CD4-positive, alpha-beta T cell treated with Interleukin-4 for 1 hour (primary cell): ENCODE measurements around the gene PIGBOS1.
A peak's percentile ranks its signal among the peaks of the same experiment; 100 is the strongest.
"Not testable (repeated sequence)": the region's sequence is repeated elsewhere in the genome, so short reads cannot be mapped to it uniquely, and the experiment has no call there.

Source experiments
- DNase-seq, 2 donors: peaks; one replicate each; pipeline ENCODE4 v3.0.0-alpha.2; 2020 to 2022

Gene PIGBOS1, protein sequence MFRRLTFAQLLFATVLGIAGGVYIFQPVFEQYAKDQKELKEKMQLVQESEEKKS

DNA sequence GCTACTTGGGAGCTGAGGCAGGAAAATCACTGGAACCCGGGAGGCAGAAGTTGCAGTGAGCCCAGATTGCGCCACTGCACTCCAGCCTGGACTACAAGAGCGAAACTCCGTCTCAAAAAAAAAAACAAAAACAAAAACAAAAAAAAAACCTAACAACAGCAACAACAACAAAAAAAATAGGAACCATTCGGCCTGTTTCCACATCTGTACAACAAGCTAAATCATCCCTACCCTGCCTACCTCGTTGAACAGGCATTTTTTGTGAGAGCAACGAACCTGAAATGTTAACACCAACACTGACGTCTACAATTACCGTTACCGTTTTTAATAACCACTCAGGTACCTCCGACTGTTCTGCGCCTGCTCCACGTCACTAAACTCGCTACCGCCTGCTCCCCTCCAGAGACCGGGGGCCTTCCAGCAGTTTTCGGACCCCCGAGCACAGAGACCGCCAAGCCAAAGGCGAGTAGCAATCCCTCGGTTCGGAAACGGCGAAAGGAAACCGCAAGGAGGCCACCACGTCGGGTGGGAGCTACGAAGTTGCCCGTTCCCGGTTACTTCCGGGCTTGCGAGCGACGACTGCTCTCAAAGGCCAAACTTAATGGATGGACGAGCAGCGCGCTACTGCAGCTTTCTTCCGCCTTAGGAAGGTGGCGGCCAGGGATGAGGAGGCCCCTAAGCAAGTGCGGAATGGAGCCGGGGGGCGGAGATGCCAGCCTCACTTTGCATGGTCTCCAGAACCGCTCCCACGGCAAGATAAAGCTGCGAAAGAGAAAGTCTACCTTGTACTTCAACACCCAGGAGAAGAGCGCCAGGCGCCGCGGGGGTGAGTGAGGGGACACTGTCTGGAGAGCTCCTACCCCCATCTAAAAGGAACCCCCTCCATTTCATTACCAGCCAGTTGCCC is at the start of gene PIGBOS1, which contains the start of gene PIGB:
PIGBOS1 (minus strand) TSS at position 536 of the 907 bp plus-strand sequence. CDS start 1,331 bp downstream, outside the sequence.
PIGB (plus strand) TSS at position 635 of the 907 bp plus-strand sequence; CDS start at position 664, 29 bp downstream.
- peak; percentile 86 to 88 for DNase-seq

DNA sequence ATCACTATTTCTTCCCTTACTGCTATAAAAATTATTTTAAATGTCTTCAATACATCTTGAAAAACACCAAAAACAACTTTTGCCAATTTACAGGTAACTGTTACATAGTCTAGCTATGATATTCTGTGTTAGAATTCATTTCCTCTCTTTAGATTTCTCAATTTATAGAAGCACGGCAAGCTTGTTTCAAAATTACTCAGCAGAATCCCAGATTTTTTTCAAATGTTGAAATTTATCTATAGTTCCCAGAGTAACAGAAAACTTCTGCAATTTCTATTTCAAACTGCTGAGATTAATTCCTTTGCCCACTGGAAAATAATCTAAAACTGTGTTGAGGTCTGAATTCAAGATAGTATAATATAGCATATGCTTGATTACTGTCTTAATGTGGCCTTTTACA is 48.1 kb upstream of the PIGBOS1 start:
- no peak for DNase-seq

DNA sequence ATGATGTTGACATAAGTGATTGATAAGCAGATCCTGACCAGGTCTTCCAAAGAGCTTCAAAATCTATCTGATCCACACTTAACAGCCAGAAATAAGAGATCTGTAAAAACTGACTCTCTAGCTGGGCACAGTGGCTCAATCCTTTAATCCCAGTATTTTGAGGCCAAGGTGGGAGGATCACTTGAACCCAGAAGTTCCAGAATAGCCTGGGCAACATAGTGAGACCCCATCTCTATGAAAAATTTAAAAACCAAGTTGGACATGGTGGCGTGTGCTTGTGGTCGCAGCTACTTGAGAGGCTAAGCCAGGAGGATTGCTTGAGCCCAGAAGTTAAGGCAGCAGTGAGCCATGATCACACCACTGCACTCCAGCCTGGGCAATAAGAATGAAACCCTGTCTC is 43.7 kb upstream of the PIGBOS1 start:
- no peak for DNase-seq

DNA sequence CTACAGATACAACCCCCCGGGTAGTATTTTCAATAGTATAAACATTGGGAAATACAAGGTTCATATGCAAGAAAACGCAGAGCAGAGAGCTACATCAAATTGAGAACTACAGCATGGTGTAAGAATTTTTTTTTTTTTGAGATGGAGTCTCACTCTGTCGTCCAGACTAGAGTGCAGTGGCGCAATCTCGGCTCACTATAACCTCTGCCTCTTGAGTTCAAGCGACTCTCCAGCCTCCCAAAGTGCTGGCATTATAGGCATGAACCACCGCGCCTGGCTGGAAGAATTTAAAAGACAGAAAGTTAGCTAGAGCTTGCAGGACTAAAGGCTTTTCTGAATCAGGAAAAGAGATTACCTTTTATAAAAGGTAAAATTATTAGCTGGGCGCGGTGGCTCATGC is 42.1 kb upstream of the PIGBOS1 start:
- no peak for DNase-seq

DNA sequence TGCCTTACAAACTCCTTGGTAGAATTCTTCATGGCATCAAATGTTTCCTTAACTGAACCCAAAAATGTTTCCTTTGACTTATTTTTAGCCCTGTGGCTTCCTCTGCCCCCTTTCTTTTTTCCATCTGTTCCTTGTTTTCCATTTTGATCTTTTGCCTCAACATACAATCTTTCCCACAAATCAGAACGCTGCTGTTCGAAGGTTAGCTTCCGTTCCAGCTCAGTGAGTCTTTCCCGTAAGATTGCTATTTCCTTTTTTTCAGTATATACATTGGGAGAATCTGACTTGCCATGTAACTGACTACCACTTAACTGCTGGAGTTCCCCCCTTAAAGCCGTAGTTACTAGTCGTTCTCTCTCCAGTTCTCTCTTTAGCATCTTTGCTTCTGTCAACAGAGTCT is 41.3 kb upstream of the PIGBOS1 start:
- no peak for DNase-seq

DNA sequence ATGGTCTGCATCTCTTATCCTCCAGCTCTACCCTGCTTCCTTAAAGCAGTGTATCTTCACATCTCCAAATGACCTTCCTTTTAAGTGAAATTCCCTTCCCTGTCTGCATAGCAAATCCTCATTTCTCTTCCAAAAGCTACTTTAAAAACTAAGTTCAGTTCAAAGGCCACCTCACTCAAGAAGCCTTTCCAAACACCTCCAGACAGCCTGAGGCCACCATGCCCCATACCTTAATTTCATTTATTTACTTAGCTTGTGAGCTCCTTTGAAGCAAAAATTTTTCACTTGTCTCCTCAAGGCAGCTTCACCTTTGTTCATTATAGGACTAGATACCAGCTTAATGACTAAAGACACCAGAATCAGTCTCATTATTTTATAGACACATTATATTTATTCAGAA is 39.5 kb upstream of the PIGBOS1 start:
- no peak for DNase-seq

DNA sequence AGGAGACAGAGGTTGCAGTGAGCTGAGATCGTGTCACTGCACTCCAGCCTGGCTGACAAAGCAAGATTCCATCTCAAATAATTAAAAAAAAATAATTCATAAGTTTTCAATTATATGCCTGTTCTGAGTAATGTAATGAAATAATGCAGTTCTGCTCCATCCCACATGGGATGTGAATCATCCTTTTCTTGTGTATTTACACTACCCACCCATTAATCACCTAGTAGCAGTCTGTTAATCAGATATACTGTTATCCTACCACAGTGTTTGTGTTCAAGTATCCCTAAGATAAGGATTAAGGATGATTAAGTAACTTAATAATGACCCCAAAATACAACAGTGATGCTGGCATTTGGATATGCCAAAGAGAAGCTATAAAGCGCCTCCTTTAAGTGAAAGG is 38.9 kb upstream of the PIGBOS1 start:
- DNase-seq = no peak

DNA sequence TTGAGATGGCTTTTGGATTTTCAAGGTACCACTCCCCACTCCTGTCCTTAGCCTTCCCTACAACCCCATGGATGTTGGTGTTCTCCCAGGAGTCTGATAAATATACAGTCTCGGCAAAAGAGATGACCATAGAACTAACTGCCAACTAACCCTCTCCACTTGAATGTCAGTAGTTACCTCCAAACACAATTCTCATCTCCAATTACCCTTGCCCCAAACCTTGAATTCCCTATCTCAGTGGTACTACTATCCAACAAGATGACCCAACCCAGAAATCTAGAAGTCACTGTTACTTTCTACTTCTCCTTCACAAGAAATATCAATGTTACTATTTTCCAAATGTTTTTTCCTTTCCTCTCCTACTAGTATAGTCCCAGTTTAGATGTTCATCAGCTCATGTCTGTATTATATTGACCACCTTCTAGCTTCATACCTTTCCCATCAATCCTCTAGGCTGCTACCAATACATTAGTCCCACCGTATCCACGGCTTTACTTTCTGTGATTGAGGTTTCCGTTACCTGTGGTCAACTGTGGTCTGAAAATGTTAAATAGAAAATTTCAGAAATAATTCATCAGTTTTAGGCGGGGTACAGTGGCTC is 38.2 kb upstream of the PIGBOS1 start:
- DNase-seq = no peak

DNA sequence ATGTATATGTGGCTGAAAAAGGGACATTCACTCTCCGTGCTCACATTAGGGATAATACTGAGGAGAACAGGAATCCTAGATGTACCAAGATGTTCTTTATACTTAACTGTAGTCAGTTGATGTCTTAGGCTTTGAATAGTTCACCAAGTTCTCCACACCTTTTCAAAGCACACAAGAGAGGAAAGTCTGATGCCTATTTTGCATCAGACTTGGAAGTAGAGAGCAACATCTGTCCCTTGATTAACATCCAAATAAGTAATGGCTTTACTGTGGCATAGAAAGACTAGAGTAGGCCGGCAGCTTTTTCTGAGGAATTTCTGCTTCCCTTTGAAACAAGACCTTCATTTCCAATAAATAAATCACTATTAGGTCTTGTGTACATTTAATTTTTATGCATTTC is 34.1 kb upstream of the PIGBOS1 start:
- DNase-seq = no peak

DNA sequence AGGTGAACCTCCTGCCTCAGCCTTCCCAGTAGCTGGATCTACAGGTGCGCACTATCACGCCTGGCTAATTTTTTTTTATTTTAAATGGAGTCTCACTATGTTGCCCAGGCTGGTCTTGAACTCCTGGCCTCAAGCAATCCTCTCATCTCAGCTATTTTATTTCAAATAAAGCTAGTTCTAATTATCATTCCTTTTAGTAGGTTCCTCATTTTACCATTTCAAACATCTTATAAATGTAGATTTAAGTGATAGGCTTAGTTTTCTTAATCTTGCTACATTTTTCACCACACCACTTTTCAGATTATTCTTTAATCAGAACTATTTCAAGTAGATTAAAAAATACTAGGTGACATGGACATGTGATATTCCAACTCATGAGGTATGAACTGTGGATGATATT is 30.4 kb upstream of the PIGBOS1 start:
- no peak for DNase-seq

DNA sequence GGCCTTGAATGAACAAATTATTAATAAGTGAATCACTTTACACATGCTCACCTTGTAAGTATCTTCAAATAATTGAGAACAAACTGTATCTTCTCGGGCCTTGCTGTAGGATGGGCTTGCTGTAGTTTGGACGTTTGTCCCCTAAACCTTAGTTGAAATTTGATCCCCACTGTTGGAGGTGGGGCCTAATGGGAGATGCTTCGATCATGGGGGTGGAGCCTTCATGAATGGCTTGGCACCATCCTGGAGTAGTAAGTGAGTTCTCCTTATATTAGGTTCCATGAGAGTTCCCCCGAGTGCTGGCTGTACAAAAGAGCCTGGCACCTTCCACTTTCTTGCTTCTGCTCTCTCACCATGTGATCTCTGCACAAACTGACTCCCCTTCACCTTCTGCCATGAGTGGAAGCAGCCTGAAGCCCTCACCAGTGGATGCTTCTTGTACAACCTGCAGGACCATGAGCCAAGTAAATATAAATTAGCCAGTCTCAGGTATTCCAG is 29.4 kb upstream of the PIGBOS1 start:
- no peak for DNase-seq

DNA sequence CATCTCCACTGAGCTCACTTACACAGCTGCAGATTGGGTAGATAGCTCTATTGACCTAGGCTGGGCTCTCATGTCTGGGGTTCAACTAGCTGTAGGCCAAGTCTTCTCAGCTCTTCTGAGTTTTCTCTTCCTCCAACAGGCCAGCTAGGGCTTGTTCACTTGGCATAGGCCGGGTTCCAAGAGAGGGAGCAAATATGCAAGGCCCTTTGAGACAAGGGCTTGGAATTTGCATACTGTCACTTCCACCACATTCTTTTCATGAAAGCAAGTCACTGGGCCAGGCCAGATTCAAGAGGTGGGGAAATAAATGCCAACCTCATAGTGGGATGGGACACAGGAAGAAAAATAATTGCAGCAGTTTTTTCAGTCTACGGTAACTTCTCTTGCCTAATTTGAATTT is 25.3 kb upstream of the PIGBOS1 start:
- no peak for DNase-seq

DNA sequence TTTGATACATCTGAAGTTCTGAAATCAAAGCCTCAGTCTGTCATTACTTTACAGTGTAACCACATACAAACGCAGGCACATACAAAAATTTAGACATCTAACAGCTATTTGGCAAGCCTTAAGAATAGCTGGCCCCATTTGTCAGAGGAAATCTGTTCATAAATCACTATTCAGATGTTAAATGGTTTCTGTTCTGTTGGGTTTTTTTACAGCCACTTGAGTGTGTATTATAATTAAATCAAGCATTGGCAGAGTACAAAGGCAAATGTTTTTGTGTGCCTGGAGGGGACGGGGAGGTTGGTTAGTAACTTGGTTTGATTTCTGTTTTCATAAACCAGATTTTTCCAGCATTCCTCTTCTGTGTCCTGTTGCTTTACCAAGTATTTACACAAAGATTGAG is 24.2 kb upstream of the PIGBOS1 start:
- DNase-seq = no peak

DNA sequence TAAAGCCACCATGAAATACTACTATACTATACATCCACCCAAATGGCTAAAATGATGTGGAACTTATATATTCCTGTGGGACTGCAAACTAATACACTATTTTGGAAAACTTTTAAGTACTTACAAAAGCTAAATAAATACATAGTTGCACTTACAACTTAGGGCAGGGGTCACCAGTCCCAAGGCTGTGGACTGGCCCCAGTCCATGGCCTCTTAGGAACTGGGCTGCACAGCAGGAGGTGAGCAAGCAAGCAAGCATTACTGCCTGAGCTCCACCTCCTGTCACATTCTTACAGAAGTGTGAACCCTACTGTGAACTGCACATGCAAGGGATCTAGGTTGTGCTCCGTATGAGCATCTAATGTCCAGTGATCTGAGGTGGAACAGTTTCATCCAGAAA is 18.2 kb upstream of the PIGBOS1 start:
- no peak for DNase-seq

DNA sequence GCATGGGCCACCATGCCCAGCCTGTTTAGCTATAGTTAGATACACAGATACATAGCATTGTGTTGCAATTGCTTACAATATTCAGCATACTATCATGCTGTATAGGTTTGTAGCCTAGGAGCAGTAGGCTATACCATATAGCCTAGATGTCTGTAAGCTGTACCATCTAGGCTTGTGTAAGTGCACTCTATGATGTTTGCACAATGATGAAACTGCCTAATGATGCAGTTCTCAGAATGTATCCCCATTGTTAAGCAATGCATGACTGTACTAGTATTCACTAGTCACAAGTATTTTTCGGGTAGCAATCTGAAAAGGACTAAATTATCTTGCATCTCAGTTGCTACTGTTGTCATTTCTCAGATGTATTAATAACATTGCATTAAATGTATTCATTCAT is 16.1 kb upstream of the PIGBOS1 start:
- no peak for DNase-seq

DNA sequence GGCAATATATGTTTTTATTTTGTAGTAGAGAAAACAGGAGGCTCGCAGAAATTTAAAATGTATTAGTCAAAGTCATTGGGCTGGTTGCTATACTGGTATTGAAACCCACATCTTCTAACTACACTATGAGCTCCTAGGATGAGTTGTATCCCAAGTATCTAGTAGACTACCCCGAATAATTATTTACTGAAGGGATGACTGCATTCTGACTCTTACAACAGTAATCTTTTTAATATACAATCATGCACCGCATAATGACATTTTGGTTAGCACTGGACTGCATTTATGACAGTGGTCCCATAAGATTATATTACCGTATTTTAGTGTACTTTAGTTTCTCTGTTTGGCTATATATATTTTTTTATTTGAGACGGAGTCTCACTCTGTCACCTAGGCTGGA is 15.4 kb upstream of the PIGBOS1 start:
- DNase-seq = no peak

DNA sequence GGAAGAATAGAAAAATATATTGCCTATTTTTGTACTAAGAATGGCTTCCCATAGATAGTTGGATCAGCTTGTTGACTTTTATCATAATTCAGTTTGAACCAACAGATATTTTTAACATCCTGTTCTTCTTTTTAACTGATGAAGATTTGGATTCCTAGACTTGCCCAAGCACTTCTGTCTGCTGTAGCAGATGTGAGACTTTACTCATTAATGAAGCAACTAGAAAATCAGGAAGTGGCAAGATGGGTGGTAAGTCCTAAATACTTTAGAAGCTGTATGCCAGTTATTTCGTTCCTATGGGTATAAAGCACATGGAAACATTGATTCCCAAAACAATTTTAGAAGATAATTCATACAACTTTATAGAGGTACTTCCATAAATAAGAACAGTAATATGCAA is 8.5 kb upstream of the PIGBOS1 start:
- DNase-seq = no peak

DNA sequence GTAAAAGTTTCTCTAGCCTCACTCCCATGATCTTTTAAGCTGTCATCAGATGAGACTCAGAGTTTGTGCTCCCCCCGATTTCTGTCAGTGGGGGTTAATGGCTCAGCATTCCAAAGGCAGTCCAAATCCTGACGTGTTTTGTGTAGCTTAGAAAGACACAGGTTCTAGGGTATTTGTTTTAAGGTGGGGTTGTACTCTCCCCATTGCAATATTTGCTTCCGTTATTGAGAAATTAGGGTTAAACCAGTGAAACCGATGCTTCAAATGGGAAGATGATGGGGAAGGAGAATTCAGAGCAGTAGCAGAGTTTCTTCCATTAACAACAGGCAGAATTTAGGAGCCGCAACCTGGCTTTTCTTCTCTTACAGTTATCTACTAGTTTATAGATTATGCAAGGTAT is 3.5 kb upstream of the PIGBOS1 start:
- no peak for DNase-seq

DNA sequence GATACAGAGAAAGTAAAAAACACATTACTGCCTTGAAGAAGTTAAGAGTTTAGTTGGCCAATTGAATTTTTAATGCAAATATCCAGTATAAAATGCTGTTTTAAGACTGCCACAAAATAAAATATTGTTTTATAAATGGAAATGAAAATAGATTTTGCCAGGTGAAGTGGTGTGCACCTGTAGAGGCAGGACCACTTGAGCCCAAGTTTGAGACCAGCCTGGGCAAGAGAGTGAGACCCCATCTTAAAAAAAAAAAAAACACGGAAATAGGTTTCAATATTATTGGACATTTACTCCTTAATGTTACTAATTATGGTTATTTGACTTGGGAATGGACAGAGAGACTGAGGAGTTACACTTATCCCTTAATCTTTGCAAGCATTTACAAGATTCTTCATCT is 2.0 kb upstream of the PIGBOS1 start:
- DNase-seq = no peak

DNA sequence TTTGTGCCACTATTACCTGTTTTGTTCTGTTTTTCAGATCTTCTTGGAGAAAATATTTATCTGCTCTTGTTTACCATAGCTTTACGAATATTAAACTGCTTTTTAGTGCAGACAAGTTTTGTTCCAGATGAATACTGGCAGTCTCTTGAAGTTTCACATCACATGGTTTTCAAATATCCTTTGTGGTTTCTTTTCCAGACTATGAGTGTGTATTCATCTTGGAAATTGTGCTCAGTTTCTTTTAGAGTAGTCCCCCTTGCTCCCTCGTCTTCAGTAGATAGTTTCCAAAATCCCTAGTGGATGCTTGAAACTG is 1.3 kb upstream of the PIGBOS1 start:
- DNase-seq = peak in 1 of 2 donors; percentile 2

DNA sequence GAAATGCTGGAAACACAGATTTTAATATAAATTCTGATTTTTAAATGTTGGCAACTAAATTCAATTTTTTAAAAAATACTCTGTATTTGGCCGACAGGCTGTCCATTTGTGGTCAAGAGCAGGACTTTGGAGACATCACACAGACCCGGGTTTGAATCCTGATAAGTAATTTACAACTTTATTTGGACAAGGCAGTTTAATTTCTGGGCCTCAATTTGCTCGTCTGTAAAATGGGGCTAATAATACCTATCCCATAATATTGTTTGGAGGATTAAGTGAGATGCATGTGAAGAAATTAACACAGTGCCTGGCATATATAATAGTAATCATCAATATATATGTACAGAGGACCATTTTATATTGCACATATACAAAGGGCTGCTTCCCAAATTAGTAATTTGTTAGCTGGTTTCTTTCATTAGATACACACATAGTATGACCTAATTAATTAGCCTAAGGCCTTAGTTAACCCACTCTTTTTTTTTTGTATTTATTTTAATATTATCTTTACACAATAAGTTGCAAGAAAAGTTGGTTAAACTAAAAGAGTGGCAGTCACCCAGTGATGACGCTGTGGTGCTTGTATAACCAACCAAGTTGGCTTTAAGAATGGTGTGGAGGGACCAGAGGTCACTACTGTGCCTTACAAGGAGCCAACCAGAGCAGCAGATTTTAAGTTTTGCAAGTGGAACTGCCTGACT is 764 bp upstream of the PIGBOS1 start:
- peak in 1 of 2 donors; percentile 8 for DNase-seq

DNA sequence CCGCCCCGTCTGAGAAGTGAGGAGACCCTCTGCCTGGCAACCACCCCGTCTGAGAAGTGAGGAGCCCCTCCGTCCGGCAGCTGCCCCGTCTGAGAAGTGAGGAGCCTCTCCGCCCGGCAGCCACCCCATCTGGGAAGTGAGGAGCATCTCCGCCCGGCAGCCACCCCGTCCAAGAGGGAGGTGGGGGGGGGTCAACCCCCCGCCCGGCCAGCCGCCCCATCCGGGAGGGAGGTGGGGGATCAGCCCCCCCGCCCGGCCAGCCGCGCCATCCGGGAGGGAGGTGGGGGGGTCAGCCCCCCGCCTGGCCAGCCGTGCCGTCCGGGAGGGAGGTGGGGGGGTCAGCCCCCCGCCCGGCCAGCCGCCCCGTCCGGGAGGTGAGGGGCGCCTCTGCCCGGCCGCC is 16.1 kb downstream of the PIGBOS1 start:
- DNase-seq = not testable (repeated sequence)

DNA sequence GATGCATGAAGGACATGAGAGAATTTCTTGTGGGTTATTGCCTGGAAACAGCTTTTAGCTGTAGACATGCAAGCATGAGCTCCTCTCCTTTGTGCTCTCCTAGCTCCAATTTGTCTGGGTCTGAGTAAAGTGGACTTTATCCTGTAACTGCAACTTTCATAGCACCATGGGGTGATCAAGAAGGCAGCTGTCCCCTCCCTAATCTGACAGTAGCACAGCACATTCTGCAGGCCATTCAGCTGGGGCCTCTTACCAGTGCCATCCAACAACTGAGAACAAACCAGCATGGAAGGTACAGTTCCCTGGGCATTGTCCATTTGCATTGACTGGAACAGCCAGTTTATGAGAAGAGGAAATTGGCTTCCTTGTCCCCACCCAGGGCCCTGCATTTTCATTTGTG is 21.6 kb downstream of the PIGBOS1 start:
- no peak for DNase-seq
